Measurements from ENCODE around the gene OTOA.
"Not testable (repeated sequence)": the region's sequence is repeated elsewhere in the genome, so short reads cannot be mapped to it uniquely, and the experiment has no call there.

Gene OTOA

GRCh38 chr16:21663889-21664647 lies at the start of gene OTOA:
OTOA (plus strand) TSS chr16:21663968; CDS start chr16:21678515, 14,547 bp downstream.
- no peak for DNase-seq

- no peak for DNase-seq
Observed at GRCh38 chr16:21614896-21615295, 48.9 kb upstream of the OTOA start.

GRCh38 chr16:21617607-21618006 lies 46.2 kb upstream of the OTOA start:
- DNase-seq = no peak

GRCh38 chr16:21618281-21618680 lies 45.5 kb upstream of the OTOA start:
- no peak for DNase-seq

GRCh38 chr16:21619765-21620425 lies 43.9 kb upstream of the OTOA start:
- no peak for DNase-seq

- no peak for DNase-seq
Observed at GRCh38 chr16:21620592-21620991, 43.2 kb upstream of the OTOA start.

GRCh38 chr16:21622545-21622944 lies 41.2 kb upstream of the OTOA start:
- DNase-seq = no peak

GRCh38 chr16:21625026-21625425 lies 38.7 kb upstream of the OTOA start:
- no peak for DNase-seq

GRCh38 chr16:21626659-21627277 lies 37.0 kb upstream of the OTOA start:
- peak; percentile 90 for DNase-seq

DNA sequence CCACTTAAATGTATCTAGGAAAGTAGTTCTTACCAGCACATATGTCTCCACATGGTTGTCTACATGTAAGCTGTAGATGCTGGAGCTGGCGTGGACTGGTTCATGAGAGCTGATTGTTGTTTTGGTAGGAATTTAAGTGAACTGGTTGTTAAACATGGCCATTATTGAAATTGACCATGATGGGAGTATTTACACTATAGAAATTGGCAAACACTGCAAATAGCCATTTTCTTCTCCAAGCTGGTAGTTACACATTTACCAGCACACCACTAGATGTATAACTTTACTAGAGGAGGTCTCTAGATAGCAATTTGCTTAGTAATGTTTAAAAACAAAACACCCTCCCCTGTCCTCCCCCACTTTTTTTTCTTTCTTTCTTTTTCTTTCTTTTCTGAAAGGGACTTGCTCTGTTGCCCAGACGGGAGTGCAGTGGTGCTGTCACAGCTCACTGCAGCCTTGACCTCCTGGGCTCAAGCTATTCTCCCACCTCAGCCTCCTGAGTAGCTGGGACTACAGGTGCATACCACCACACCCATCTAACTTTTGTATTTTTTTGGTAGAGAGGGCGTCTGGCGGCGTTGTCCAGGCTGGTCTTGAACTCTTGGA lies 35.5 kb upstream of the OTOA start:
- peak; percentile 11 for DNase-seq

DNA sequence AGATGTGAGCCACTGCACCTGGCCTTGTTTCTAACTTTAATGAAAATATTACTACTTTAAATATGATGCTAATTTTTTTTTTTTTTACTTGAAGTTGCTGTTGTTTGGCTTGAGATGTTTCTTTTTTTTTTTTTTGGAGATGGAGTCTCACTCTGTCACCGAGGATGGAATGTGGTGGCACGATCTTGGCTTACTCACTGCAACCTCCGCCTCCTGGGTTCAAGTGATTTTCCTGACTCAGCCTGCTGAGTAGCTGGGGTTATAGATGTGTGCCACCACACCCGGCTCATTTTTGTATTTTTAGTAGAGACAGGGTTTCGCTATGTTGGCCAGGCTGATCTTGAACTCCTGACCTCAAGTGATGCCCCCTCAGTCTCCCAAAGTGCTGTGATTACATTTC lies 35.0 kb upstream of the OTOA start:
- peak; percentile 83 for DNase-seq

- DNase-seq = not testable (repeated sequence)
Observed at GRCh38 chr16:21629616-21630539, 33.9 kb upstream of the OTOA start.

DNA sequence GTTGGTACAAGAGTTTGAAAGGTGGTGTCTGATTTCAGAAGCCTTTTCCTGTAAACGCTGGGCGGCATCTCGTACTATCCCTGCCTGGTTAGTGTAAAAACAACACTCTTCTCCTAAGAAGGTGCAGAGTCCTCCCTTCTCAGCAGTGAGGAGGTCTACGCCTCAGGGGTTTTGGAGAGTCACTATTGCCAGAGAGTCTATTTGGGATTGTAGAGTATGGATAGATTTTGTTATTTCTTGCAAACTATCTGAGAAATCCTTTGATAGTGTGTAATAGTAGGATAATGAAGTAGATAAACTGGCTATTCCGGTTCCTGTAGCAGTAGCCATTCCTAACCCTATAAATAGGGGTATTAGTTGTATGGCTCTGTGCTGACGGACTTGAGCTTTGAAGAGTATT lies 32.9 kb upstream of the OTOA start:
- DNase-seq = not testable (repeated sequence)

GRCh38 chr16:21631376-21631775 lies 32.4 kb upstream of the OTOA start:
- not testable (repeated sequence) for DNase-seq

GRCh38 chr16:21631951-21632575 lies 31.7 kb upstream of the OTOA start:
- not testable (repeated sequence) for DNase-seq

- no peak for DNase-seq
Observed at GRCh38 chr16:21634216-21634615, 29.6 kb upstream of the OTOA start.

DNA sequence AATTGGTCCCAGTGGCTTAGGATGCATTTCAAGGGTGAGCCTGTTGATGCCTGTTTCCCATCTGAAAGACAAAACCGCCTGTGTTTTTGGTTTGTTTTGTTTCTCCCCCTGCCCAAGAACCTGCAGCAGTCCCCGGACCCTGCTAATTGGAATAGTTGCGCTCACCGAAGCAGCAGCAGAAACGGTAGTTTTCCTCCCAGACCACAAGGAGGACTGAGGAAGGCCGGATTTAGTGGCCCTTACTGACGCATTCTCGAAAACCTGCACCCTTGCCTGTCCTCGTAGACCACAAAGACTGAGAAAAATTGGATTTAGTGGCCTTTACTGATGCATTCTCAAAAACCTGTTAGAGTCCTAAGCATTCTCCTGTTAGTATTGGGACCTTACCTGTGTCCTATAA lies 28.1 kb upstream of the OTOA start:
- not testable (repeated sequence) for DNase-seq

- DNase-seq = no peak
Observed at GRCh38 chr16:21637032-21637968, 26.5 kb upstream of the OTOA start.

GRCh38 chr16:21638573-21638975 lies 25.2 kb upstream of the OTOA start:
- peak; percentile 67 for DNase-seq

- DNase-seq = no peak
Observed at GRCh38 chr16:21639493-21639892, 24.3 kb upstream of the OTOA start.

DNA sequence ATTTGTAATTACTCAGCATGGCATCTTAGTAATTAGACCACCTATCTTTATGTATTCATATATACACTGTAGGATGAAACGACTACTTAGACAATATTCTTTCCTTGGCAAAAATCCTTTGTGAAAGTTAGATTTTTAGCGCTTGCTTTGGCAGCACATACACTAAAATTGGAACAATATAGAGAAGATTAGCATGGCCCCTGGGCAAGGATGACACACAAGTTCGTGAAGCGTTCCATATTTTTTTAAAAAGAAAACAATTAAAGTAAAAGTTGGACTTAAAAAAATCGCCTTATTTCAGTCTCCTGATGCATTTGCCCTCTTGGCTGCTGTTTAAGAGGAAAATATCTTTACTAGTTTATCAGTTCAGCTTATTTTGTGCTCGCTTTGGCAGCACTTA lies 21.9 kb upstream of the OTOA start:
- no peak for DNase-seq
